HUES64 (cell line): ENCODE measurements around the gene PEAR1.

Source experiments
- H3K27ac ChIP-seq: 2 replicates; pipeline ENCODE4 v1.7.0; 2013; ENCODE audit warnings: low read depth, low read length, inconsistent platforms
- H3K27me3 ChIP-seq: 2 replicates; pipeline ENCODE4 v1.6.1; 2013; ENCODE audit warnings: mild to moderate bottlenecking, low read length; ENCODE audit not compliant: insufficient read depth
- H3K36me3 ChIP-seq: 2 replicates; pipeline ENCODE4 v1.6.1; 2013; ENCODE audit warnings: mild to moderate bottlenecking, low read length; ENCODE audit not compliant: insufficient read depth
- H3K4me1 ChIP-seq: 2 replicates; pipeline ENCODE4 v1.6.1; 2013; ENCODE audit warnings: mild to moderate bottlenecking, low read length, moderate library complexity; ENCODE audit not compliant: insufficient read depth
- H3K4me3 ChIP-seq: 2 replicates; pipeline ENCODE4 v1.5.1; 2013; ENCODE audit warnings: mild to moderate bottlenecking, low read length, moderate library complexity
- H3K9ac ChIP-seq: 2 replicates; pipeline ENCODE4 v1.6.1; 2013; ENCODE audit warnings: mild to moderate bottlenecking, low read depth, low read length
- H3K9me3 ChIP-seq: 2 replicates; pipeline ENCODE4 v1.6.1; 2013; ENCODE audit warnings: low read depth, low read length; ENCODE audit not compliant: insufficient read depth
- WGBS: fragments of 150-250, 120-280 bp; methylation state at CpG from one replicate; pipeline ENCODE4 v1.1.7; 2013; ENCODE audit warnings: missing lambda C conversion rate; 5-methylcytosine and 5-hydroxymethylcytosine counted together

The PEAR1 gene

GRCh38 chr1:156851779-156852417 is 41.6 kb upstream of the PEAR1 start:
- peaks cover 93% of the 10 kb centered on the region for H3K27me3 ChIP-seq
- no peak overlapping the region for H3K9ac ChIP-seq
- H3K4me3 ChIP-seq = no peak overlapping the region
- no peaks in the 10 kb centered on the region for H3K36me3 ChIP-seq
- H3K4me1 ChIP-seq = peaks cover 5% of the 10 kb centered on the region; the same call in 1 of the 2 replicates
- H3K27ac ChIP-seq = no peak overlapping the region
- no peaks in the 10 kb centered on the region for H3K9me3 ChIP-seq
- WGBS = 90% methylated on average over 17 of the region's 17 CpGs

GRCh38 chr1:156852418-156852874 is 41.1 kb upstream of the PEAR1 start:
- peaks cover 93% of the 10 kb centered on the region for H3K27me3 ChIP-seq
- H3K9me3 ChIP-seq = no peaks in the 10 kb centered on the region
- no peak overlapping the region for H3K9ac ChIP-seq
- no peak overlapping the region for H3K4me3 ChIP-seq
- WGBS = 69% methylated on average over 9 of the region's 9 CpGs
- H3K4me1 ChIP-seq = peaks cover 5% of the 10 kb centered on the region; the same call in 1 of the 2 replicates
- no peak overlapping the region for H3K27ac ChIP-seq
- H3K36me3 ChIP-seq = no peaks in the 10 kb centered on the region

DNA sequence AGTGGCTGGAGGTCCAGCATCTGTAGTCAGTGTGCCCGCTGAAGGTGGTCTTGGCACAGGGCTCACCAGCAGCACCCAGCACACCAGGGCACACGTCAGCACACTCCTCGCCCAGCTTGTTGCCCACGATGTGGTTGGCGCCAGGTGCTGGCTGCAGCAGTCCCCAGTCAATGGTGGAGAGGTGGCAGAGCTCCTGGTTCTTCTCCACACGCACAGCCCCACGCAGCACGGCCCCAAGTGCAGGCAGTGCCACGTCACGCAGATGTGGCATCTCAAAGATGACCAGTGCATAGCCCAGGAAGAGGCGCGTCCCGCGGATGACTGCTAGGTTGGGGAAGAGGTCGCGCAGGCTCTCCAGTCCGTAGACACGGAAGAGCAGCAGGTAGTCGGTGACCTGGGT is 39.8 kb upstream of the PEAR1 start:
- no peak overlapping the region for H3K27ac ChIP-seq
- H3K27me3 ChIP-seq = peaks cover 93% of the 10 kb centered on the region
- H3K4me1 ChIP-seq = no peaks in the 10 kb centered on the region

GRCh38 chr1:156854634-156855033 is 38.9 kb upstream of the PEAR1 start:
- Histone ChIP-seq H3K27ac (no peak overlapping the region), H3K9ac (no peak overlapping the region), H3K4me3 (no peak overlapping the region), H3K36me3 (no peaks in the 10 kb centered on the region), H3K4me1 (peaks cover 4% of the 10 kb centered on the region; the same call in 1 of the 2 replicates), H3K27me3 (peaks cover 93% of the 10 kb centered on the region), H3K9me3 (no peaks in the 10 kb centered on the region)
- WGBS = 61% methylated on average over 3 of the region's 3 CpGs

More for the DNA sequence above, 39.8 kb upstream of the PEAR1 start:
- no peak overlapping the region for H3K9ac ChIP-seq
- no peaks in the 10 kb centered on the region for H3K9me3 ChIP-seq
- no peaks in the 10 kb centered on the region for H3K36me3 ChIP-seq
- no peak overlapping the region for H3K4me3 ChIP-seq
- WGBS = 93% methylated on average over 19 of the region's 19 CpGs

- no peaks in the 10 kb centered on the region for H3K9me3 ChIP-seq
- H3K27me3 ChIP-seq = peaks cover 93% of the 10 kb centered on the region
- peaks cover 5% of the 10 kb centered on the region; the same call in 1 of the 2 replicates for H3K4me1 ChIP-seq
- H3K27ac ChIP-seq = no peak overlapping the region
- H3K9ac ChIP-seq = no peak overlapping the region
- 82% methylated on average over 3 of the region's 3 CpGs for WGBS
- H3K36me3 ChIP-seq = no peaks in the 10 kb centered on the region
- H3K4me3 ChIP-seq = no peak overlapping the region
These were observed 37.2 kb upstream of the PEAR1 start for GRCh38 chr1:156856282-156856785.

GRCh38 chr1:156857532-156857931 is 36.0 kb upstream of the PEAR1 start:
- WGBS = no CpG with 5 or more reads among the region's 3 CpGs
- H3K4me3 ChIP-seq = no peak overlapping the region

DNA sequence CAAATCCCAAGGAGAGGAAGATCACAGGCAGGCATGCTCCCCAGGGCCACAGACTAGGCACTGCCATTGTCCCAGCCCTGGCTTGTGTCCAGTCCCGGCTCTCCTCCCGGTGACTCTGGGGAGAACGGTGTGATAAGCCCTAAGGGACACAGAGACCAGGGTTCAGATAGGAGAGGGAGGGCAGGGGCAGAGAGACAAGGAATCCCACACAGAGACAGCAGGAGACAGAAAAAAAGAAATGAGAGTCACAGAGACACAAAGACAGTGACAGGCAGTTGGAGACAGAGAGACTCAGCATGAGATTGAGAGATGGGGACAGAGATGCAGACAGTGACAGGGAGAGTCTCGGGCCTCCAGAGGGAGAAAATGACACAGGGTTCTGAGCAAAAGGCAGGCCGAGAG is 35.0 kb upstream of the PEAR1 start:
- no peaks in the 10 kb centered on the region for H3K9me3 ChIP-seq
- H3K27me3 ChIP-seq = peaks cover 93% of the 10 kb centered on the region
- H3K4me1 ChIP-seq = peaks cover 5% of the 10 kb centered on the region; the same call in 1 of the 2 replicates
- H3K36me3 ChIP-seq = no peaks in the 10 kb centered on the region
- H3K4me3 ChIP-seq = peak overlapping the region; percentile 56
- no peak overlapping the region for H3K9ac ChIP-seq
- H3K27ac ChIP-seq = no peak overlapping the region
- 21% methylated on average over 5 of the region's 5 CpGs for WGBS

More at GRCh38 chr1:156857532-156857931, 36.0 kb upstream of the PEAR1 start:
- no peaks in the 10 kb centered on the region for H3K36me3 ChIP-seq
- H3K9ac ChIP-seq = no peak overlapping the region
- H3K9me3 ChIP-seq = no peaks in the 10 kb centered on the region
- H3K27me3 ChIP-seq = peaks cover 93% of the 10 kb centered on the region
- no peak overlapping the region for H3K27ac ChIP-seq
- H3K4me1 ChIP-seq = peaks cover 5% of the 10 kb centered on the region; the same call in 1 of the 2 replicates

- H3K36me3 ChIP-seq = no peaks in the 10 kb centered on the region
- H3K27me3 ChIP-seq = peaks cover 93% of the 10 kb centered on the region
- no peaks in the 10 kb centered on the region for H3K9me3 ChIP-seq
- H3K4me3 ChIP-seq = peak within 1 kb of the TSS; percentile 56
- H3K27ac ChIP-seq = no peak within 1 kb of the TSS
- H3K9ac ChIP-seq = no peak within 1 kb of the TSS; the same call in 1 of the 2 replicates
- WGBS = 1% methylated on average over 35 of the region's 39 CpGs
- peaks cover 5% of the 10 kb centered on the region; the same call in 1 of the 2 replicates for H3K4me1 ChIP-seq
These were observed 34.5 kb upstream of the PEAR1 start, which contains the start of gene INSRR for GRCh38 chr1:156858959-156859522. Gene INSRR (minus strand): TSS chr1:156859117. CDS start chr1:156858621, 496 bp downstream.

- H3K4me3 ChIP-seq = peak overlapping the region; percentile 56
- H3K36me3 ChIP-seq = no peaks in the 10 kb centered on the region
- WGBS = 3% methylated on average over 33 of the region's 33 CpGs
- H3K9me3 ChIP-seq = no peaks in the 10 kb centered on the region
- H3K27ac ChIP-seq = no peak overlapping the region
- no peak overlapping the region; the same call in 1 of the 2 replicates for H3K9ac ChIP-seq
- peaks cover 93% of the 10 kb centered on the region for H3K27me3 ChIP-seq
- peaks cover 5% of the 10 kb centered on the region; the same call in 1 of the 2 replicates for H3K4me1 ChIP-seq
These were observed 33.9 kb upstream of the PEAR1 start for GRCh38 chr1:156859523-156860112.

DNA sequence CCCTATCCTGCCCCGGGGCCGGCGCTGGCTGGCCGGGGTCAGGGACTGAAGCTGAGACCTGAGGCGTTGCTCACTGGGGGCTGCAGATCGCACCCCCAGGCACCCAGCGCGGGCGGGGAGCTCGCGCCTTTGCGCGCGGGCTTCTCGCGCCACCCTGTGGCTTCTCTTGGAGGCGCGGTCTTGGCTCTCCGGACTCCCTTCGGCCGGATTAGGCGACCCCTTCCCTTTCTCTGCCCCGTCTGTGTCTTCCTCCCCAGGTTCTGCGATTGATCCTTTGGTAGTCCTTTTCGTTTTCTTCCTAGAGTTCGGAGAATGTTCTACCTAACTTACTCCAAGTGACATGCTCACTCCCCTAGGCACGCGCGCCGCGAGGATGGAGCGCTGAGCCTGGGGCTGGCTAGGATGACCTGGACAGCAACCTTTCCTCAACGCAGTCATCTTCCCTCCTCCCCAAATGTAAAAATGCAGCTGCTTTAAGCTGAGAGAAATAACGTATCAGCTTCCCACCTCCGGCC is 33.3 kb upstream of the PEAR1 start:
- WGBS = under 1% methylated on average over 35 of the region's 35 CpGs
- no peak overlapping the region for H3K27ac ChIP-seq
- H3K36me3 ChIP-seq = no peaks in the 10 kb centered on the region
- no peak overlapping the region for H3K9ac ChIP-seq
- peak overlapping the region; percentile 56 for H3K4me3 ChIP-seq
- H3K4me1 ChIP-seq = peaks cover 5% of the 10 kb centered on the region; the same call in 1 of the 2 replicates
- peaks cover 95% of the 10 kb centered on the region for H3K27me3 ChIP-seq
- H3K9me3 ChIP-seq = no peaks in the 10 kb centered on the region
